HepG2 (cell line): Measurements from ENCODE around the gene SDR9C7.

Experiments used
- CTCF ChIP-seq: sonication (generic); formaldehyde crosslinking; IDR thresholded peaks from 2 replicates; pipeline ENCODE4 v1.5.0; 2020; ENCODE audit warnings: mild to moderate bottlenecking, missing genetic modification reagents, moderate library complexity
- GATAD2A ChIP-seq: IDR thresholded peaks from 2 replicates; pipeline ENCODE4 v1.6.1; 2016
- SETDB1 ChIP-seq: sonication (generic); formaldehyde crosslinking; IDR thresholded peaks from 2 replicates; pipeline ENCODE4 v1.5.1; 2020; ENCODE audit warnings: missing genetic modification reagents, mild to moderate bottlenecking, borderline replicate concordance
- SP1 ChIP-seq, 2 experiments: fragments of 450-650 bp in 1 of 2; sonication (generic) in 1 of 2; formaldehyde crosslinking in 1 of 2; IDR thresholded peaks; 2 replicates each; pipeline versions ENCODE4 v1.4.0 to v1.6.1; 2016 to 2020; ENCODE audit warnings: missing genetic modification reagents in 1 of 2
- SRSF9 ChIP-seq: fragments of 200-400 bp; formaldehyde crosslinking; IDR thresholded peaks from 2 replicates; pipeline ENCODE4 v1.6.1; 2018; ENCODE audit warnings: borderline replicate concordance, mild to moderate bottlenecking, low read depth, low read length; ENCODE audit not compliant: insufficient read depth, poor library complexity, severe bottlenecking
- TF ChIP-seq, protein P1 (sequence below): sonication (generic); formaldehyde crosslinking; IDR thresholded peaks from 2 replicates; pipeline ENCODE4 v1.4.0; 2020; ENCODE audit warnings: missing genetic modification reagents
- TF ChIP-seq, protein P2 (sequence below), 2 experiments: IDR thresholded peaks; 2 replicates each; pipeline ENCODE4 v1.6.1; 2011 to 2012; ENCODE audit warnings: low read length in 2 of 2, borderline replicate concordance in 1 of 2, low read depth in 1 of 2, mild to moderate bottlenecking in 1 of 2, moderate library complexity in 1 of 2

DNA sequence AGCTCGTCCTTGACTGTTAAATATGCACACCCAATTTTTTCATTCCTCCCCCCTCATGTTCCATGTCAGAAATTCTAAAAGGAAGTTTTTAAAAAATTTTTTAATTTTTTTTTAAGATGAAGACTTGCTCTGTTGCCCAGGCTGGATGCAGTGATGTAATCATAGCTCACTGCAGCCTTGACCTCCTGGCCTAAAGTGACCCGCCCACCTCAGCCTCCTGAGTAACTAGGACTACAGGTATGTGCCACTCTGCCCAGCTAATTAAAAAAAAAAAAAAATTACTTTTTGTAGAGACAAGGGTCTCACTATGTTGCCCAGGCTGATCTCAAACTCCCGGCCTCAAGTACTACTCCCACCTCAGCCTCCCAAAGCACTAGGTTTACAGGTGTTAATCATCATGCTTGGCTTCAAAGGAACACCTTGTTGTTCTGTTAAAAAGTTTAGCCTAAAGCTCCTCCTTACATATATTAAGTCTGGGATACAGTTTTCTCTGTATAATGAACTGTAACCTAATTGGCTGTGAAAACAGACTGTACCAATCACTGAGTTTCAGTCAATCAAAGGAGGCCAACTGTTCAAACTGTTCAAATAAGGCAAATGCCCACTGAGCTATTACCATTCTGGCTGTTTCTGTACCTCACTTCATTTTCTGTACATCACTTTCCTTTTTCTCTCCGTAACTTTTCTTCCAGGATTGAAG, 17.8 kb downstream of the SDR9C7 start:
- TF ChIP-seq, protein P1, sequence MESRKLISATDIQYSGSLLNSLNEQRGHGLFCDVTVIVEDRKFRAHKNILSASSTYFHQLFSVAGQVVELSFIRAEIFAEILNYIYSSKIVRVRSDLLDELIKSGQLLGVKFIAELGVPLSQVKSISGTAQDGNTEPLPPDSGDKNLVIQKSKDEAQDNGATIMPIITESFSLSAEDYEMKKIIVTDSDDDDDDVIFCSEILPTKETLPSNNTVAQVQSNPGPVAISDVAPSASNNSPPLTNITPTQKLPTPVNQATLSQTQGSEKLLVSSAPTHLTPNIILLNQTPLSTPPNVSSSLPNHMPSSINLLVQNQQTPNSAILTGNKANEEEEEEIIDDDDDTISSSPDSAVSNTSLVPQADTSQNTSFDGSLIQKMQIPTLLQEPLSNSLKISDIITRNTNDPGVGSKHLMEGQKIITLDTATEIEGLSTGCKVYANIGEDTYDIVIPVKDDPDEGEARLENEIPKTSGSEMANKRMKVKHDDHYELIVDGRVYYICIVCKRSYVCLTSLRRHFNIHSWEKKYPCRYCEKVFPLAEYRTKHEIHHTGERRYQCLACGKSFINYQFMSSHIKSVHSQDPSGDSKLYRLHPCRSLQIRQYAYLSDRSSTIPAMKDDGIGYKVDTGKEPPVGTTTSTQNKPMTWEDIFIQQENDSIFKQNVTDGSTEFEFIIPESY (CRISPR knock-in tag) = no peak
- TF ChIP-seq CTCF (CRISPR knock-in tag) (no peak), SP1 (IDR thresholded peaks at IDR 0.05) (no peak), SP1 (CRISPR knock-in tag; IDR thresholded peaks at IDR 0.05) (no peak), SETDB1 (CRISPR knock-in tag) (no peak), SRSF9 (no peak), GATAD2A (CRISPR knock-in tag) (no peak)
- TF ChIP-seq, protein P2, sequence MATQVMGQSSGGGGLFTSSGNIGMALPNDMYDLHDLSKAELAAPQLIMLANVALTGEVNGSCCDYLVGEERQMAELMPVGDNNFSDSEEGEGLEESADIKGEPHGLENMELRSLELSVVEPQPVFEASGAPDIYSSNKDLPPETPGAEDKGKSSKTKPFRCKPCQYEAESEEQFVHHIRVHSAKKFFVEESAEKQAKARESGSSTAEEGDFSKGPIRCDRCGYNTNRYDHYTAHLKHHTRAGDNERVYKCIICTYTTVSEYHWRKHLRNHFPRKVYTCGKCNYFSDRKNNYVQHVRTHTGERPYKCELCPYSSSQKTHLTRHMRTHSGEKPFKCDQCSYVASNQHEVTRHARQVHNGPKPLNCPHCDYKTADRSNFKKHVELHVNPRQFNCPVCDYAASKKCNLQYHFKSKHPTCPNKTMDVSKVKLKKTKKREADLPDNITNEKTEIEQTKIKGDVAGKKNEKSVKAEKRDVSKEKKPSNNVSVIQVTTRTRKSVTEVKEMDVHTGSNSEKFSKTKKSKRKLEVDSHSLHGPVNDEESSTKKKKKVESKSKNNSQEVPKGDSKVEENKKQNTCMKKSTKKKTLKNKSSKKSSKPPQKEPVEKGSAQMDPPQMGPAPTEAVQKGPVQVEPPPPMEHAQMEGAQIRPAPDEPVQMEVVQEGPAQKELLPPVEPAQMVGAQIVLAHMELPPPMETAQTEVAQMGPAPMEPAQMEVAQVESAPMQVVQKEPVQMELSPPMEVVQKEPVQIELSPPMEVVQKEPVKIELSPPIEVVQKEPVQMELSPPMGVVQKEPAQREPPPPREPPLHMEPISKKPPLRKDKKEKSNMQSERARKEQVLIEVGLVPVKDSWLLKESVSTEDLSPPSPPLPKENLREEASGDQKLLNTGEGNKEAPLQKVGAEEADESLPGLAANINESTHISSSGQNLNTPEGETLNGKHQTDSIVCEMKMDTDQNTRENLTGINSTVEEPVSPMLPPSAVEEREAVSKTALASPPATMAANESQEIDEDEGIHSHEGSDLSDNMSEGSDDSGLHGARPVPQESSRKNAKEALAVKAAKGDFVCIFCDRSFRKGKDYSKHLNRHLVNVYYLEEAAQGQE (IDR thresholded peaks at IDR 0.05; ENCODE audit: borderline replicate concordance in 1 of 2, low read depth in 1 of 2, low read length in 2 of 2) = no peak
